ENCODE data around the gene NDUFAF5. TPM values are rescaled to one million over a fixed set of nuclear protein-coding genes. Genes with fewer than 3 reads are reported as not detected.
"Not testable (repeated sequence)": the region's sequence is repeated elsewhere in the genome, so short reads cannot be mapped to it uniquely, and the experiment has no call there.

NDUFAF5 gene
- 10 to 100 TPM; 33.3 to 36.6 TPM for total RNA-seq
- 10 to 100 TPM; 43.4 to 47.6 TPM for polyA plus RNA-seq (ENCODE audit: insufficient read length in 2 of 2)
- long read RNA-seq, donor 1, full-length matches to known transcripts = 7 of 7 reads
- long read RNA-seq, donor 1, partial matches to known transcripts = 0 of 7 reads
- long read RNA-seq, donor 1, other reads (novel, unspliced or antisense) = 0 of 7 reads
- long read RNA-seq, donor 2, full-length matches to known transcripts = 4 of 4 reads
- long read RNA-seq, donor 2, partial matches to known transcripts = 0 of 4 reads
- long read RNA-seq, donor 2, other reads (novel, unspliced or antisense) = 0 of 4 reads
- long read RNA-seq, donor 3, partial matches to known transcripts = 0 of 4 reads
- long read RNA-seq, donor 3, other reads (novel, unspliced or antisense) = 0 of 4 reads
- long read RNA-seq, donor 4, full-length matches to known transcripts = 5 of 5 reads
- long read RNA-seq, donor 4, partial matches to known transcripts = 0 of 5 reads
- long read RNA-seq, donor 4, other reads (novel, unspliced or antisense) = 0 of 5 reads

- WGBS (ENCODE audit: insufficient coverage) = under 1% methylated on average over 50 of the region's 54 CpGs
- Histone ChIP-seq H3K27me3 (ENCODE audit: control insufficient read depth, insufficient read depth, low read length) (no peaks in the 10 kb centered on the region), H3K9me3 (ENCODE audit: control insufficient read depth, insufficient read depth, low read length) (no peaks in the 10 kb centered on the region), H3K27ac (ENCODE audit: low read depth, low read length) (peak within 1 kb of the TSS; percentile 70), H3K4me3 (ENCODE audit: low read depth, low read length) (peak within 1 kb of the TSS; percentile 93), H3K36me3 (ENCODE audit: control insufficient read depth, insufficient read depth, low read length) (peaks cover 14% of the 10 kb centered on the region), H3K4me1 (ENCODE audit: control insufficient read depth, insufficient read depth, low read length) (peaks cover 4% of the 10 kb centered on the region)
- DNase-seq (ENCODE audit: low read depth in 4 of 6, low spot score in 6 of 6) = peak; percentile 96 to 99 (median 98)
These were observed at the start of gene NDUFAF5, which contains the start of gene ESF1 for GRCh38 chr20:13784893-13785715. NDUFAF5 (plus strand) TSS chr20:13785028; CDS start chr20:13785069, 41 bp downstream. ESF1 (minus strand) TSS chr20:13784919; CDS start chr20:13783140, 1,779 bp downstream.

- no peaks in the 10 kb centered on the region for H3K4me1 ChIP-seq (ENCODE audit: control insufficient read depth, insufficient read depth, low read length)
- no peak for DNase-seq (ENCODE audit: low read depth in 4 of 6, low spot score in 6 of 6)
- H3K27ac ChIP-seq (ENCODE audit: low read depth, low read length) = no peak overlapping the region
- H3K4me3 ChIP-seq (ENCODE audit: low read depth, low read length) = no peak overlapping the region
- H3K36me3 ChIP-seq (ENCODE audit: control insufficient read depth, insufficient read depth, low read length) = peaks cover 14% of the 10 kb centered on the region
- WGBS (ENCODE audit: insufficient coverage) = no CpG with 5 or more reads among the region's 1 CpG
- H3K9me3 ChIP-seq (ENCODE audit: control insufficient read depth, insufficient read depth, low read length) = peaks cover 2% of the 10 kb centered on the region
- H3K27me3 ChIP-seq (ENCODE audit: control insufficient read depth, insufficient read depth, low read length) = no peaks in the 10 kb centered on the region
These were observed 49.0 kb upstream of the NDUFAF5 start for GRCh38 chr20:13735826-13736225.

GRCh38 chr20:13736436-13737191 lies 48.2 kb upstream of the NDUFAF5 start:
- Histone ChIP-seq H3K4me1 (ENCODE audit: control insufficient read depth, insufficient read depth, low read length) (no peaks in the 10 kb centered on the region), H3K9me3 (ENCODE audit: control insufficient read depth, insufficient read depth, low read length) (peaks cover 4% of the 10 kb centered on the region), H3K4me3 (ENCODE audit: low read depth, low read length) (no peak overlapping the region), H3K36me3 (ENCODE audit: control insufficient read depth, insufficient read depth, low read length) (peaks cover 8% of the 10 kb centered on the region), H3K27ac (ENCODE audit: low read depth, low read length) (no peak overlapping the region), H3K27me3 (ENCODE audit: control insufficient read depth, insufficient read depth, low read length) (no peaks in the 10 kb centered on the region)
- peak in 1 of 6 donors; percentile 4 for DNase-seq (ENCODE audit: low read depth in 4 of 6, low spot score in 6 of 6)
- no CpG with 5 or more reads among the region's 3 CpGs for WGBS (ENCODE audit: insufficient coverage)

- H3K4me3 ChIP-seq (ENCODE audit: low read depth, low read length); H3K9me3 ChIP-seq (ENCODE audit: control insufficient read depth, insufficient read depth, low read length); DNase-seq (ENCODE audit: low read depth in 4 of 6, low spot score in 6 of 6); H3K36me3 ChIP-seq (ENCODE audit: control insufficient read depth, insufficient read depth, low read length); H3K4me1 ChIP-seq (ENCODE audit: control insufficient read depth, insufficient read depth, low read length); H3K27ac ChIP-seq (ENCODE audit: low read depth, low read length); H3K27me3 ChIP-seq (ENCODE audit: control insufficient read depth, insufficient read depth, low read length): not testable (repeated sequence)
- WGBS (ENCODE audit: insufficient coverage) = no CpG with 5 or more reads among the region's 1 CpG
These were observed 46.6 kb upstream of the NDUFAF5 start for GRCh38 chr20:13738187-13738586.

- no CpG with 5 or more reads among the region's 3 CpGs for WGBS (ENCODE audit: insufficient coverage)
- H3K36me3 ChIP-seq (ENCODE audit: control insufficient read depth, insufficient read depth, low read length) = no peaks in the 10 kb centered on the region
- no peak overlapping the region for H3K27ac ChIP-seq (ENCODE audit: low read depth, low read length)
- peaks cover 4% of the 10 kb centered on the region for H3K9me3 ChIP-seq (ENCODE audit: control insufficient read depth, insufficient read depth, low read length)
- no peak overlapping the region for H3K4me3 ChIP-seq (ENCODE audit: low read depth, low read length)
- no peak for DNase-seq (ENCODE audit: low read depth in 4 of 6, low spot score in 6 of 6)
- H3K4me1 ChIP-seq (ENCODE audit: control insufficient read depth, insufficient read depth, low read length) = no peaks in the 10 kb centered on the region
- H3K27me3 ChIP-seq (ENCODE audit: control insufficient read depth, insufficient read depth, low read length) = no peaks in the 10 kb centered on the region
These were observed 44.8 kb upstream of the NDUFAF5 start for GRCh38 chr20:13739731-13740649.

GRCh38 chr20:13741879-13742278 lies 42.9 kb upstream of the NDUFAF5 start:
- H3K4me1 ChIP-seq (ENCODE audit: control insufficient read depth, insufficient read depth, low read length) = no peaks in the 10 kb centered on the region

GRCh38 chr20:13744352-13744751 lies 40.5 kb upstream of the NDUFAF5 start:
- H3K4me3 ChIP-seq (ENCODE audit: low read depth, low read length) = no peak overlapping the region

More at GRCh38 chr20:13741879-13742278, 42.9 kb upstream of the NDUFAF5 start:
- WGBS (ENCODE audit: insufficient coverage) = 100% methylated on average over 3 of the region's 6 CpGs
- H3K9me3 ChIP-seq (ENCODE audit: control insufficient read depth, insufficient read depth, low read length) = peaks cover 4% of the 10 kb centered on the region
- no peak for DNase-seq (ENCODE audit: low read depth in 4 of 6, low spot score in 6 of 6)
- H3K27me3 ChIP-seq (ENCODE audit: control insufficient read depth, insufficient read depth, low read length) = no peaks in the 10 kb centered on the region
- H3K4me3 ChIP-seq (ENCODE audit: low read depth, low read length) = no peak overlapping the region
- no peak overlapping the region for H3K27ac ChIP-seq (ENCODE audit: low read depth, low read length)
- H3K36me3 ChIP-seq (ENCODE audit: control insufficient read depth, insufficient read depth, low read length) = no peaks in the 10 kb centered on the region

GRCh38 chr20:13745784-13746183 lies 39.0 kb upstream of the NDUFAF5 start:
- Histone ChIP-seq H3K27me3 (ENCODE audit: control insufficient read depth, insufficient read depth, low read length) (no peaks in the 10 kb centered on the region), H3K9me3 (ENCODE audit: control insufficient read depth, insufficient read depth, low read length) (peaks cover 3% of the 10 kb centered on the region)
- WGBS (ENCODE audit: insufficient coverage) = no CpG with 5 or more reads among the region's 2 CpGs

More at GRCh38 chr20:13744352-13744751, 40.5 kb upstream of the NDUFAF5 start:
- 67% methylated on average over 1 of the region's 1 CpG for WGBS (ENCODE audit: insufficient coverage)
- Histone ChIP-seq H3K36me3 (ENCODE audit: control insufficient read depth, insufficient read depth, low read length) (no peaks in the 10 kb centered on the region), H3K27me3 (ENCODE audit: control insufficient read depth, insufficient read depth, low read length) (no peaks in the 10 kb centered on the region), H3K4me1 (ENCODE audit: control insufficient read depth, insufficient read depth, low read length) (no peaks in the 10 kb centered on the region), H3K27ac (ENCODE audit: low read depth, low read length) (no peak overlapping the region), H3K9me3 (ENCODE audit: control insufficient read depth, insufficient read depth, low read length) (peaks cover 4% of the 10 kb centered on the region)
- no peak for DNase-seq (ENCODE audit: low read depth in 4 of 6, low spot score in 6 of 6)

More at GRCh38 chr20:13745784-13746183, 39.0 kb upstream of the NDUFAF5 start:
- H3K4me1 ChIP-seq (ENCODE audit: control insufficient read depth, insufficient read depth, low read length) = no peaks in the 10 kb centered on the region
- no peak overlapping the region for H3K4me3 ChIP-seq (ENCODE audit: low read depth, low read length)
- peaks cover 6% of the 10 kb centered on the region for H3K36me3 ChIP-seq (ENCODE audit: control insufficient read depth, insufficient read depth, low read length)
- DNase-seq (ENCODE audit: low read depth in 4 of 6, low spot score in 6 of 6) = no peak
- H3K27ac ChIP-seq (ENCODE audit: low read depth, low read length) = no peak overlapping the region
